Measurements from ENCODE around the gene BYSL.

BYSL gene

GRCh38 chr6:41914869-41915530 is 6.3 kb upstream of the BYSL start:
- no peak for DNase-seq (ENCODE audit: low read depth, low spot score)

- no peak for DNase-seq (ENCODE audit: low read depth, low spot score)
These were observed 3.8 kb upstream of the BYSL start for GRCh38 chr6:41917528-41917927.

- DNase-seq (ENCODE audit: low read depth, low spot score) = no peak
These were observed 356 bp downstream of the BYSL start for GRCh38 chr6:41921712-41921998.

- no peak for DNase-seq (ENCODE audit: low read depth, low spot score)
These were observed 855 bp downstream of the BYSL start for GRCh38 chr6:41922154-41922553.

- DNase-seq (ENCODE audit: low read depth, low spot score) = no peak
These were observed 6.0 kb downstream of the BYSL start for GRCh38 chr6:41927253-41927652.

GRCh38 chr6:41929924-41930323 is 8.6 kb downstream of the BYSL start:
- DNase-seq (ENCODE audit: low read depth, low spot score) = no peak

- no peak for DNase-seq (ENCODE audit: low read depth, low spot score)
These were observed 10.5 kb downstream of the BYSL start for GRCh38 chr6:41931792-41932191.

GRCh38 chr6:41932378-41932777 is 11.1 kb downstream of the BYSL start:
- no peak for DNase-seq (ENCODE audit: low read depth, low spot score)

GRCh38 chr6:41934278-41935192 is 13.2 kb downstream of the BYSL start:
- DNase-seq (ENCODE audit: low read depth, low spot score) = no peak

GRCh38 chr6:41935193-41935574 is 13.9 kb downstream of the BYSL start:
- DNase-seq (ENCODE audit: low read depth, low spot score) = no peak

GRCh38 chr6:41935685-41936072 is 14.4 kb downstream of the BYSL start:
- no peak for DNase-seq (ENCODE audit: low read depth, low spot score)

GRCh38 chr6:41936073-41936837 is 15.0 kb downstream of the BYSL start:
- no peak for DNase-seq (ENCODE audit: low read depth, low spot score)

- DNase-seq (ENCODE audit: low read depth, low spot score) = no peak
These were observed 16.2 kb downstream of the BYSL start for GRCh38 chr6:41937472-41937860.

- DNase-seq (ENCODE audit: low read depth, low spot score) = no peak
These were observed 16.7 kb downstream of the BYSL start for GRCh38 chr6:41937861-41938574.

- no peak for DNase-seq (ENCODE audit: low read depth, low spot score)
These were observed 17.4 kb downstream of the BYSL start for GRCh38 chr6:41938590-41939175.

- no peak for DNase-seq (ENCODE audit: low read depth, low spot score)
These were observed 18.0 kb downstream of the BYSL start for GRCh38 chr6:41939176-41939847.

- no peak for DNase-seq (ENCODE audit: low read depth, low spot score)
These were observed 18.8 kb downstream of the BYSL start for GRCh38 chr6:41939848-41940758.

- no peak for DNase-seq (ENCODE audit: low read depth, low spot score)
These were observed 19.5 kb downstream of the BYSL start for GRCh38 chr6:41940759-41941279.

GRCh38 chr6:41941280-41942066 is 20.2 kb downstream of the BYSL start, which contains the start of gene CCND3:
TSS of gene CCND3 (minus strand) at chr6:41941808. CDS start at chr6:41941649, 159 bp downstream.
- peak; percentile 68 for DNase-seq (ENCODE audit: low read depth, low spot score)

Measured in activated CD4-positive, CD25-positive, alpha-beta regulatory T cell treated with anti-CD3 and anti-CD28 coated beads, Interleukin-2, amount 50 U/mL, for 16 hours (primary cell).